SK-N-SH (cell line): Measurements from ENCODE around the gene TPRG1.

ENCODE experiments used
- JUND ChIP-seq: IDR thresholded peaks from 2 replicates; pipeline ENCODE4 v1.4.0; 2012
- RFX5 ChIP-seq: IDR thresholded peaks from 2 replicates; pipeline ENCODE4 v1.6.1; 2012; ENCODE audit warnings: mild to moderate bottlenecking, improper control_type of control experiment, low read length
- TF ChIP-seq, protein P1 (sequence below): fragments of 200-600 bp; sonication (generic); IDR thresholded peaks from 2 replicates; pipeline ENCODE4 v1.6.1; 2017; ENCODE audit warnings: antibody characterized with exemption, mild to moderate bottlenecking, moderate library complexity

DNA sequence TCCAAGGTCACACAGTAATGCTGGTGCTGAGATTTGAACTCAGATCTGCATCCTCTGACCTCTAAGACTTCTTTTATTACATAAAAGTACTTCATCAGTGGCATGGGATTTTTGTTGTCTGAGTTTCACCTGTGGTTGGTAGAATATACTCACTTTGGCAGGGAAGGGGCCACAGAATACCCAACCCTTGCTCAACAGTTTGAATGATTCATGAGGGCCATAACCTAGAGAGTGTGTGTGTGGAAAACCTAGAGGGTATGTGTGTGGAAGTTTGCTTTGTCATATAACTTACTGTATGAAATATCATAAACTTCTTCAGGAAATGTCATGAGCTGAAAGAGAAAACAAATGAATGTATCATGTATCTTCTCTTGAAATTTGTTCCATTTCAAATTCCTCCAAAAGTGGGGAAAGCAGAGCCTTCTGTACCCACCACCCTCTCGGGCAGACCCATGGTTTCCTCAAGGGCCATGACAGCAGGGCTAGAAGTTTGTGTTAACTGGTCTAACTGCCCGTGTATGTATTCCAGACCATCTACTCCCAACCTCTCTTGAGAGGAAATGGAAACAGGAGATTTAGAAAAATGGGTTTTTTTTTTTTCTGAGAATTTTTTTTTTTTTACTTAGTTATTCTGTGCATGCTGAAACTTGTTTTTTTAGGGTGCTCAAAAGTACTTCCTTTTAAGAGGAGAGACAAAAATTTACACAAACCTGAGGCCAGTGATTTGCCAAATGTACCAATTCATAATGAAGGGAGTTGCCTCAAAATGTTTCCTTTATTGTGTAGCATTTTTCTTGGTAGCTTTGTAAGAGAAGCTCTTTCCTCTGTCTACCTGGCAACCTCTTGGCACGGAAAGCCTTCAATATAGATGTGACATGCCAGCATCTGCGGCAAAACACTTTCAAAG, 127.0 kb downstream of the TPRG1 start:
- TF ChIP-seq, protein P1, sequence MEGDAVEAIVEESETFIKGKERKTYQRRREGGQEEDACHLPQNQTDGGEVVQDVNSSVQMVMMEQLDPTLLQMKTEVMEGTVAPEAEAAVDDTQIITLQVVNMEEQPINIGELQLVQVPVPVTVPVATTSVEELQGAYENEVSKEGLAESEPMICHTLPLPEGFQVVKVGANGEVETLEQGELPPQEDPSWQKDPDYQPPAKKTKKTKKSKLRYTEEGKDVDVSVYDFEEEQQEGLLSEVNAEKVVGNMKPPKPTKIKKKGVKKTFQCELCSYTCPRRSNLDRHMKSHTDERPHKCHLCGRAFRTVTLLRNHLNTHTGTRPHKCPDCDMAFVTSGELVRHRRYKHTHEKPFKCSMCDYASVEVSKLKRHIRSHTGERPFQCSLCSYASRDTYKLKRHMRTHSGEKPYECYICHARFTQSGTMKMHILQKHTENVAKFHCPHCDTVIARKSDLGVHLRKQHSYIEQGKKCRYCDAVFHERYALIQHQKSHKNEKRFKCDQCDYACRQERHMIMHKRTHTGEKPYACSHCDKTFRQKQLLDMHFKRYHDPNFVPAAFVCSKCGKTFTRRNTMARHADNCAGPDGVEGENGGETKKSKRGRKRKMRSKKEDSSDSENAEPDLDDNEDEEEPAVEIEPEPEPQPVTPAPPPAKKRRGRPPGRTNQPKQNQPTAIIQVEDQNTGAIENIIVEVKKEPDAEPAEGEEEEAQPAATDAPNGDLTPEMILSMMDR, result no peak
- TF ChIP-seq JUND (no peak), RFX5 (no peak)
